Neural progenitor cell (in vitro differentiated cells): Measurements from ENCODE around the gene RASGRF2.

Source experiments
- CTCF ChIP-seq: fragments of 200-600 bp; sonication (generic); IDR thresholded peaks from 2 replicates; pipeline ENCODE4 v1.5.1; 2017; ENCODE audit warnings: antibody characterized with exemption, mild to moderate bottlenecking
- EZH2 ChIP-seq: fragments of 200-600 bp; sonication (generic); IDR thresholded peaks from 2 replicates; pipeline ENCODE4 v1.6.1; 2017; ENCODE audit warnings: antibody characterized with exemption, mild to moderate bottlenecking, moderate library complexity

- TF ChIP-seq CTCF, result no peak
- no peak for TF ChIP-seq EZH2
These were observed 294.9 kb downstream of the RASGRF2 start for GRCh38 chr5:81254886-81255559.
